Measurements from ENCODE around the gene ARHGAP26.

GRCh38 chr5:143261748-143262392, 491.7 kb downstream of the ARHGAP26 start:
- no peak for TF ChIP-seq EZH2 (IDR thresholded peaks at IDR 0.05; ENCODE audit: borderline replicate concordance, insufficient read depth, low read length, poor library complexity, severe bottlenecking)
- no peak for TF ChIP-seq CTCF (IDR thresholded peaks at IDR 0.05; ENCODE audit: poor library complexity, severe bottlenecking)
- TF ChIP-seq EP300 (conservative IDR thresholded peaks at IDR 0.05; ENCODE audit: poor library complexity, severe bottlenecking), result no peak
- TF ChIP-seq POLR2AphosphoS5 (IDR thresholded peaks at IDR 0.05), result no peak
- no peak for TF ChIP-seq TAF1 (IDR thresholded peaks at IDR 0.05; ENCODE audit: low read depth)
